ENCODE data around the gene XNDC1N.
"Not testable (repeated sequence)": the region's sequence is repeated elsewhere in the genome, so short reads cannot be mapped to it uniquely, and the experiment has no call there.

The XNDC1N gene

GRCh38 chr11:71933141-71933933 is 4.9 kb upstream of the XNDC1N start:
- in situ Hi-C loops (cut with MboI; ENCODE audit: low sequenced_read_pairs) = no loop called here

- in situ Hi-C loops (cut with MboI; ENCODE audit: low sequenced_read_pairs) = no loop called here
These were observed 2.8 kb upstream of the XNDC1N start for GRCh38 chr11:71931245-71931602.

GRCh38 chr11:71930556-71931244 is 2.3 kb upstream of the XNDC1N start:
- in situ Hi-C loops (cut with MboI; ENCODE audit: low sequenced_read_pairs) = no loop called here

GRCh38 chr11:71929491-71929890 is 1.1 kb upstream of the XNDC1N start:
- in situ Hi-C loops (cut with MboI; ENCODE audit: low sequenced_read_pairs) = no loop called here

GRCh38 chr11:71928737-71929443 is 496 bp upstream of the XNDC1N start, which contains the start of gene RNF121:
RNF121 (plus strand) TSS chr11:71929046; CDS start chr11:71929062, 16 bp downstream.
- in situ Hi-C loops (cut with MboI; ENCODE audit: low sequenced_read_pairs) = no loop called here

GRCh38 chr11:71917646-71918140 is 10.7 kb downstream of the XNDC1N start:
- in situ Hi-C loops (cut with MboI; ENCODE audit: low sequenced_read_pairs) = no loop called here

- in situ Hi-C loops (cut with MboI; ENCODE audit: low sequenced_read_pairs) = no loop called here
These were observed 13.7 kb downstream of the XNDC1N start for GRCh38 chr11:71914617-71915189.

GRCh38 chr11:71913756-71914526 is 14.5 kb downstream of the XNDC1N start:
- in situ Hi-C loops (cut with MboI; ENCODE audit: low sequenced_read_pairs) = no loop called here

GRCh38 chr11:71911986-71912340 is 16.4 kb downstream of the XNDC1N start:
- in situ Hi-C loops (cut with MboI; ENCODE audit: low sequenced_read_pairs) = not testable (repeated sequence)

- in situ Hi-C loops (cut with MboI; ENCODE audit: low sequenced_read_pairs) = not testable (repeated sequence)
These were observed 16.9 kb downstream of the XNDC1N start for GRCh38 chr11:71911321-71911985.

- in situ Hi-C loops (cut with MboI; ENCODE audit: low sequenced_read_pairs) = not testable (repeated sequence)
These were observed 17.6 kb downstream of the XNDC1N start for GRCh38 chr11:71910775-71911174.

- in situ Hi-C loops (cut with MboI; ENCODE audit: low sequenced_read_pairs) = no loop called here
These were observed 20.2 kb downstream of the XNDC1N start for GRCh38 chr11:71908218-71908617.

- in situ Hi-C loops (cut with MboI; ENCODE audit: low sequenced_read_pairs) = not testable (repeated sequence)
These were observed 27.3 kb downstream of the XNDC1N start for GRCh38 chr11:71901137-71901536.

GRCh38 chr11:71895961-71896360 is 32.4 kb downstream of the XNDC1N start:
- in situ Hi-C loops (cut with MboI; ENCODE audit: low sequenced_read_pairs) = no loop called here

- in situ Hi-C loops (cut with MboI; ENCODE audit: low sequenced_read_pairs) = not testable (repeated sequence)
These were observed 39.1 kb downstream of the XNDC1N start for GRCh38 chr11:71889181-71889872.

GRCh38 chr11:71888335-71889010 is 39.9 kb downstream of the XNDC1N start:
- in situ Hi-C loops (cut with MboI; ENCODE audit: low sequenced_read_pairs) = not testable (repeated sequence)

- in situ Hi-C loops (cut with MboI; ENCODE audit: low sequenced_read_pairs) = not testable (repeated sequence)
These were observed 42.6 kb downstream of the XNDC1N start for GRCh38 chr11:71885806-71886205.

Data from HL-60/S4 treated with phorbol 12-myristate 13-acetate at 8.2 ng/mL for 4 days and 3 days (cell line).